ENCODE measurements around the gene ALX1. TPM values are rescaled to one million over a fixed set of nuclear protein-coding genes. Genes with fewer than 3 reads are reported as not detected.

Gene ALX1
- total RNA-seq, 1 experiment from 2014 or later: not detected

DNA sequence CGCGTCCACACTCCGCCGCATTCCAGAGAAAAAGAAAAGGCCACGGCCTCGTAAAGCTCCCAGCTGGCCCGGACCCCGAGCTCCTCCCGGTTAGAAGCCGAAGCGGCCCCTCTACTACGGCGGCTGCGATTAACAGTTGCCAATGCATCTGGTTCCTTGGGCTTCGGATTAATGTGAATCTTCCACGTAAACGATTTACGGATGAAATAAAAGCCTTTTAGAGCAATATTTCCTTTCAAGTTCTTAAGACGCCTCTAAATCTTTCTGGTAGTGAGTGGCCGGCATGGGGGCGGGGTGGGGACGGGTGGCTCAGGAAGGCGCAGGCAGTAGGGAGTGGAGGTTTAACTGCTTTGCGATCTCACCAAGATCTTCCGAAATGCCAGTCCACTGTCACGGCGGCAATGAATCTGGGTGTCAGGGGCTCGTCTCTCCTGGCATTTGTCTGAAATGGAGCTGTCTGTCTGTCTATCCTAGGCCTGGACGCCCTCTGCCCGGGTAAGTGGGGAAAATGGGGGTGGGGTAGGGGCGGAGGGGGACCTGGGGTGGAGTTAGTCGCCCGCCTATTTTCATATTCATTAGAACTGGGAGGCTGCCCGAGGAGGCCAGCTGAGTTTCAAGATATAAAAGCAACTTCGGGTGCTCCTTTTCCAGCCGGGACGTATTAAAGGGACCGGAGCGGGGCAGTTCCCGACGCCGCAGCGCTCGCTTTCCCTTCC, 413 bp upstream of the ALX1 start:
- TF ChIP-seq EZH2phosphoT487 (IDR thresholded peaks at IDR 0.05; ENCODE audit: borderline replicate concordance, low read length) (no peak), EZH2 (IDR thresholded peaks at IDR 0.05; ENCODE audit: low read length, unreplicated experiment) (no peak)
- Histone ChIP-seq H3K27ac (ENCODE audit: low read length) (no peak overlapping the region), H3K4me2 (ENCODE audit: low read length) (no peak overlapping the region), H3K9ac (ENCODE audit: low read length) (no peak overlapping the region), H3K36me3 (ENCODE audit: low read depth, low read length) (no peaks in the 10 kb centered on the region), H3F3A (ENCODE audit: low read length, unreplicated experiment) (no peaks in the 10 kb centered on the region), H3K79me2 (ENCODE audit: low read length) (no peaks in the 10 kb centered on the region), H3K4me1 (ENCODE audit: insufficient read depth, low read length) (no peaks in the 10 kb centered on the region), H3K9me2 (replicated peaks; ENCODE audit: low read length) (no peaks in the 10 kb centered on the region), H2AFZ (ENCODE audit: low read length) (no peak overlapping the region), H3K27me3 (ENCODE audit: low read length) (0 out of 2 replicates have a peak, but pooled peaks cover 2% of the 10 kb centered on the region), H3K4me3 (ENCODE audit: low read length) (no peak overlapping the region), H3K9me3 (ENCODE audit: low read length) (no peaks in the 10 kb centered on the region), H4K20me1 (ENCODE audit: low read length) (no peaks in the 10 kb centered on the region)
- intact Hi-C loops (cut with micrococcal nuclease): no loop called here
- ChIA-PET POLR2A (ENCODE audit: unreplicated experiment) (no interaction called here), CTCF (no interaction called here)
- ATAC-seq (no peak), DNase-seq (no peak)
- BruUV-seq (replicated peaks): no TSS peak

DNA sequence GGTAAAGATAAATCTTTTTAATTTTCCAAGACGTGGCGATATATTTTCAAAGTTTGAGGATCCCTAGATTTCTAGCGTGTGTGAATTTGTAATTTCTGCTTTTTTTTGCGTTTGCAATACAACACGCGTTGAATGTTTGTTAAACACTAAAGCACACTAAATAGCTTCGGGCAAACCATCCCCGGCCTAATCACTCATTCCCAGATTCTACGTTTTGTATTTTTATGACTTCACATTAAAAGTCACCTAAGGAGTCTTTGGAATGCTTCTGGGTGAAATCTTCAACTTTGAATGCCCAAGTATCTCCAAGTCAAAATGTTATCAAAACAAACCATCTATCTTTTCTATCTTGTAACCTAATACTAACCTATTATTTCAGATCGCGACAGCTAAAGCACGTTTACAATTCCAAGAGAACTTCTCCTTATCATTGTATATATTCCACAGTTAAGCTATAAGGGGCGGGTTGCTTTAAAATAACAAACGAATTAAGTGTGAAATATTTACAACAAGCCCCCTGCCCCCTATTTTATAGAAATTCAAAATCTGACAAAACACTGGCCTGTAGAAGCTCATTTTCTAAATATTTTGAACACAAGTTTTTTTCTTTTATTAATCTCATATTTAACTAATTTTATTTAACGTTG, 1.1 kb downstream of the ALX1 start:
- Histone ChIP-seq H4K20me1 (ENCODE audit: low read length) (no peaks in the 10 kb centered on the region), H3K79me2 (ENCODE audit: low read length) (no peaks in the 10 kb centered on the region), H2AFZ (ENCODE audit: low read length) (no peak overlapping the region), H3K4me1 (ENCODE audit: insufficient read depth, low read length) (no peaks in the 10 kb centered on the region), H3K4me2 (ENCODE audit: low read length) (no peak overlapping the region), H3K9ac (ENCODE audit: low read length) (no peak overlapping the region), H3K27me3 (ENCODE audit: low read length) (0 out of 2 replicates have a peak, but pooled peaks cover 2% of the 10 kb centered on the region), H3K9me3 (ENCODE audit: low read length) (no peaks in the 10 kb centered on the region), H3F3A (ENCODE audit: low read length, unreplicated experiment) (no peaks in the 10 kb centered on the region), H3K9me2 (replicated peaks; ENCODE audit: low read length) (no peaks in the 10 kb centered on the region), H3K27ac (ENCODE audit: low read length) (no peak overlapping the region), H3K36me3 (ENCODE audit: low read depth, low read length) (no peaks in the 10 kb centered on the region), H3K4me3 (ENCODE audit: low read length) (no peak overlapping the region)
- DNase-seq (no peak), ATAC-seq (no peak)
- POLR2A ChIA-PET (ENCODE audit: unreplicated experiment): no interaction called here
- intact Hi-C loops (cut with micrococcal nuclease): no loop called here
- no TSS peak for BruUV-seq (replicated peaks)
- TF ChIP-seq EZH2phosphoT487 (IDR thresholded peaks at IDR 0.05; ENCODE audit: borderline replicate concordance, low read length) (no peak), EZH2 (IDR thresholded peaks at IDR 0.05; ENCODE audit: low read length, unreplicated experiment) (no peak)
- TF ChIP-seq, protein P1, sequence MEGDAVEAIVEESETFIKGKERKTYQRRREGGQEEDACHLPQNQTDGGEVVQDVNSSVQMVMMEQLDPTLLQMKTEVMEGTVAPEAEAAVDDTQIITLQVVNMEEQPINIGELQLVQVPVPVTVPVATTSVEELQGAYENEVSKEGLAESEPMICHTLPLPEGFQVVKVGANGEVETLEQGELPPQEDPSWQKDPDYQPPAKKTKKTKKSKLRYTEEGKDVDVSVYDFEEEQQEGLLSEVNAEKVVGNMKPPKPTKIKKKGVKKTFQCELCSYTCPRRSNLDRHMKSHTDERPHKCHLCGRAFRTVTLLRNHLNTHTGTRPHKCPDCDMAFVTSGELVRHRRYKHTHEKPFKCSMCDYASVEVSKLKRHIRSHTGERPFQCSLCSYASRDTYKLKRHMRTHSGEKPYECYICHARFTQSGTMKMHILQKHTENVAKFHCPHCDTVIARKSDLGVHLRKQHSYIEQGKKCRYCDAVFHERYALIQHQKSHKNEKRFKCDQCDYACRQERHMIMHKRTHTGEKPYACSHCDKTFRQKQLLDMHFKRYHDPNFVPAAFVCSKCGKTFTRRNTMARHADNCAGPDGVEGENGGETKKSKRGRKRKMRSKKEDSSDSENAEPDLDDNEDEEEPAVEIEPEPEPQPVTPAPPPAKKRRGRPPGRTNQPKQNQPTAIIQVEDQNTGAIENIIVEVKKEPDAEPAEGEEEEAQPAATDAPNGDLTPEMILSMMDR (conservative IDR thresholded peaks at IDR 0.05; ENCODE audit: low read depth, low read length): no peak
- CTCF ChIA-PET: no interaction called here

DNA sequence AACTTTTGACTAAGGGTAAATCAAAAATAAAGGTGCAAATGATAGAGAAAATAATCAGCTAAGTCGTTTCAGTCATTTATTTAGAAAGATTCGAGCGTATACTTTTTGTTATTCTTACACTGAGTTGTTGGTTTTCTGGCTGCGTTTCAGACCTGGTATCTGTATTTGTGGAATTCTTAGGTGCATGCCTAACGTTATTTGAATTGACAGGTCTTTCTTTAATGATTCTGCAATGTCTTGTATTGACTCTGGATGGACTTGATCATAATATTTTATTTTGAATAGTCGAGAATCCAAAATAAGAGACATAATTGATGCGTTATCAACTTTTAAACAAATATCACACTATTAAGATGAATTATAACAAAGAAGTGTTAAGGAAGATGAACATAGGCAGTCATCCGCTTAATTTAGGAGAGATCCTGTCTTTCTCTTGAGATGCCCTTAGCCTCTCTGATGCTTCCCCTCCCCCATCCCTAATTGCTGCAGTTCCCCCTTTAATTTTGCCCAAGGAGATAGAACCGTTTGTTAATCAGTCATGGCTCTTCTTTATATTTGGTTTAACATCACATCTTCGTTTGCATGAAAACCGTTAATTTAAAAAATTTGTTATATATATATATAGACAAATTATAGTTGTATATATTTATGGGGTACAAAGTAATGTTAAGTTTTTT, 1.8 kb downstream of the ALX1 start:
- no peak overlapping the region for H3K4me2 ChIP-seq (ENCODE audit: low read length)
- H4K20me1 ChIP-seq (ENCODE audit: low read length): no peaks in the 10 kb centered on the region
- POLR2A ChIA-PET (ENCODE audit: unreplicated experiment): no interaction called here
- no peaks in the 10 kb centered on the region for H3K4me1 ChIP-seq (ENCODE audit: insufficient read depth, low read length)
- H3K36me3 ChIP-seq (ENCODE audit: low read depth, low read length): no peaks in the 10 kb centered on the region
- H3F3A ChIP-seq (ENCODE audit: low read length, unreplicated experiment): no peaks in the 10 kb centered on the region
- CTCF ChIA-PET: no interaction called here
- no peaks in the 10 kb centered on the region for H3K9me2 ChIP-seq (replicated peaks; ENCODE audit: low read length)
- ATAC-seq (no peak), DNase-seq (no peak)
- 0 out of 2 replicates have a peak, but pooled peaks cover 2% of the 10 kb centered on the region for H3K27me3 ChIP-seq (ENCODE audit: low read length)
- intact Hi-C loops (cut with micrococcal nuclease): no loop called here
- no TSS peak for BruUV-seq (replicated peaks)
- H3K4me3 ChIP-seq (ENCODE audit: low read length): no peak overlapping the region
- H3K9ac ChIP-seq (ENCODE audit: low read length): no peak overlapping the region
- no peak overlapping the region for H3K27ac ChIP-seq (ENCODE audit: low read length)
- H2AFZ ChIP-seq (ENCODE audit: low read length): no peak overlapping the region
- no peaks in the 10 kb centered on the region for H3K79me2 ChIP-seq (ENCODE audit: low read length)
- H3K9me3 ChIP-seq (ENCODE audit: low read length): no peaks in the 10 kb centered on the region
- TF ChIP-seq EZH2phosphoT487 (IDR thresholded peaks at IDR 0.05; ENCODE audit: borderline replicate concordance, low read length) (no peak), EZH2 (IDR thresholded peaks at IDR 0.05; ENCODE audit: low read length, unreplicated experiment) (no peak)
- TF ChIP-seq, protein P1 (conservative IDR thresholded peaks at IDR 0.05; ENCODE audit: low read depth, low read length): no peak
